ENCODE data around the gene MIOS. TPM values are rescaled to one million over a fixed set of nuclear protein-coding genes. Genes with fewer than 3 reads are reported as not detected.

The MIOS gene
- total and polyA plus RNA-seq, 2 of the 8 experiments (the other 6 are each of a cell fraction or from before 2014, with no cell fraction given), result 15.5 to 50.7 TPM

- Histone ChIP-seq H2BK12ac (ENCODE audit: low read depth, low read length) (no peak overlapping the region), H3K36me3 (ENCODE audit: control insufficient read depth in 2 of 4, insufficient read depth in 4 of 4, low read length in 3 of 4) (no peaks in the 10 kb centered on the region), H2AK5ac (ENCODE audit: low read depth, low read length) (no peak overlapping the region), H3K79me1 (ENCODE audit: low read depth, low read length) (no peaks in the 10 kb centered on the region; the same call in 1 of the 2 replicates), H3K79me2 (ENCODE audit: control insufficient read depth in 1 of 2, insufficient read depth in 2 of 2, low read length in 2 of 2) (peaks cover 0 to 3% of the 10 kb centered on the region in 2 experiments; a peak in 2 of 4 replicates), H3K27ac (ENCODE audit: low read depth, low read length) (no peak overlapping the region), H2BK5ac (ENCODE audit: low read depth, low read length) (no peak overlapping the region), H3K23me2 (ENCODE audit: low read depth, low read length) (no peaks in the 10 kb centered on the region), H3K9ac (replicated peaks in 1 of 4; ENCODE audit: extremely low read depth in 1 of 4, low read depth in 3 of 4, low read length in 3 of 4) (no peak overlapping the region), H3K18ac (ENCODE audit: extremely low read depth, low read length) (no peak overlapping the region), H3K56ac (replicated peaks; ENCODE audit: insufficient read length, low read depth, low read length) (no peak overlapping the region), H3K23ac (ENCODE audit: insufficient read length) (no peak overlapping the region), H3K4me2 (ENCODE audit: insufficient read depth in 1 of 2, low read depth in 2 of 2, low read length in 2 of 2) (no peak overlapping the region), H4K5ac (ENCODE audit: insufficient read length, low read depth, low read length) (no peak overlapping the region), H3K4me3 (ENCODE audit: extremely low read depth in 1 of 4, insufficient read depth in 2 of 4, low read depth in 3 of 4, low read length in 4 of 4) (no peak overlapping the region), H3K9me3 (ENCODE audit: insufficient read depth in 2 of 2, low read depth in 1 of 2, low read length in 1 of 2) (no peaks in the 10 kb centered on the region), H3K27me3 (replicated peaks in 1 of 4; ENCODE audit: control insufficient read depth in 3 of 4, extremely low read depth in 1 of 4, insufficient read depth in 3 of 4, low read length in 3 of 4) (no peaks in the 10 kb centered on the region), H3K4ac (replicated peaks; ENCODE audit: insufficient read length, low read depth, low read length) (no peak overlapping the region), H2AFZ (ENCODE audit: low read length) (no peak overlapping the region), H3K4me1 (replicated peaks in 1 of 4; ENCODE audit: control insufficient read depth in 3 of 4, insufficient read depth in 4 of 4, low read length in 3 of 4) (0 out of 7 replicates have a peak, but pooled peaks cover 0 to 3% (median 0%) of the 10 kb centered on the region in 4 experiments), H4K91ac (replicated peaks; ENCODE audit: insufficient read length, low read length) (no peak overlapping the region), H2BK20ac (ENCODE audit: low read length) (no peak overlapping the region), H4K20me1 (replicated peaks in 1 of 2; ENCODE audit: control insufficient read depth in 1 of 2, insufficient read depth in 2 of 2, low read length in 2 of 2) (no peaks in the 10 kb centered on the region), H2BK15ac (ENCODE audit: low read length) (no peak overlapping the region), H2BK120ac (replicated peaks; ENCODE audit: low read depth, low read length) (no peak overlapping the region), H3K14ac (ENCODE audit: insufficient read length) (no peak overlapping the region), H4K8ac (ENCODE audit: extremely low read depth, insufficient read depth, low read length) (no peak overlapping the region)
- ChIA-PET POLR2A (ENCODE audit: partially characterized antibody) (no interaction called here), CTCF (ENCODE audit: partially characterized antibody) (interaction anchor here (0.7 to 2.7 kb wide), 5 partner anchors 13 to 380 kb away, joined by 3 to 12 read pairs (median 4); partner anchors contain the start of gene UMAD1)
- 86% methylated on average over 4 of the region's 4 CpGs; no CpG with 5 or more reads in 1 of the 2 experiments for WGBS, 2 experiments (ENCODE audit: extremely low coverage in 1 of 2, insufficient coverage in 1 of 2, insufficient read length in 1 of 2, insufficient replicate concordance in 2 of 2, low coverage in 1 of 2, low lambda C conversion rate in 2 of 2, missing lambda C conversion rate in 1 of 2)
- DNase-seq (ENCODE audit: low read depth in 1 of 2, low spot score in 2 of 2) (no peak), FAIRE-seq (no peak)
- no peak for TF ChIP-seq POLR2AphosphoS5 (IDR thresholded peaks at IDR 0.05; ENCODE audit: low read depth, low read length)
- TF ChIP-seq, protein P1, sequence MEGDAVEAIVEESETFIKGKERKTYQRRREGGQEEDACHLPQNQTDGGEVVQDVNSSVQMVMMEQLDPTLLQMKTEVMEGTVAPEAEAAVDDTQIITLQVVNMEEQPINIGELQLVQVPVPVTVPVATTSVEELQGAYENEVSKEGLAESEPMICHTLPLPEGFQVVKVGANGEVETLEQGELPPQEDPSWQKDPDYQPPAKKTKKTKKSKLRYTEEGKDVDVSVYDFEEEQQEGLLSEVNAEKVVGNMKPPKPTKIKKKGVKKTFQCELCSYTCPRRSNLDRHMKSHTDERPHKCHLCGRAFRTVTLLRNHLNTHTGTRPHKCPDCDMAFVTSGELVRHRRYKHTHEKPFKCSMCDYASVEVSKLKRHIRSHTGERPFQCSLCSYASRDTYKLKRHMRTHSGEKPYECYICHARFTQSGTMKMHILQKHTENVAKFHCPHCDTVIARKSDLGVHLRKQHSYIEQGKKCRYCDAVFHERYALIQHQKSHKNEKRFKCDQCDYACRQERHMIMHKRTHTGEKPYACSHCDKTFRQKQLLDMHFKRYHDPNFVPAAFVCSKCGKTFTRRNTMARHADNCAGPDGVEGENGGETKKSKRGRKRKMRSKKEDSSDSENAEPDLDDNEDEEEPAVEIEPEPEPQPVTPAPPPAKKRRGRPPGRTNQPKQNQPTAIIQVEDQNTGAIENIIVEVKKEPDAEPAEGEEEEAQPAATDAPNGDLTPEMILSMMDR (IDR thresholded peaks at IDR 0.05; ENCODE audit: control extremely low read depth in 1 of 3, insufficient read depth in 1 of 3, low read depth in 1 of 3, low read length in 3 of 3), result no peak
- TF ChIP-seq CEBPB (IDR thresholded peaks at IDR 0.05; ENCODE audit: low read depth, low read length), result no peak
- TF ChIP-seq BRCA1 (IDR thresholded peaks at IDR 0.05; ENCODE audit: low read depth, low read length), result no peak
- TF ChIP-seq GABPA (IDR thresholded peaks at IDR 0.05; ENCODE audit: borderline replicate concordance, insufficient read depth, low read length), result no peak
- TF ChIP-seq RAD21 (IDR thresholded peaks at IDR 0.05 in 1 of 2, conservative IDR thresholded peaks at IDR 0.05 in 1 of 2; ENCODE audit: low read depth in 2 of 2, low read length in 2 of 2), result no peak
- no peak for TF ChIP-seq E2F6 (IDR thresholded peaks at IDR 0.05)
- no peak for TF ChIP-seq ASH2L (IDR thresholded peaks at IDR 0.05; ENCODE audit: low read length)
- no peak for TF ChIP-seq CHD2 (IDR thresholded peaks at IDR 0.05; ENCODE audit: low read length)
These were observed 88.5 kb downstream of the MIOS start for GRCh38 chr7:7654964-7655715.

Measured in H1 (cell line).